ENCODE results near the gene USH2A.
"Not testable (repeated sequence)": the region's sequence is repeated elsewhere in the genome, so short reads cannot be mapped to it uniquely, and the experiment has no call there.

Gene USH2A

DNA sequence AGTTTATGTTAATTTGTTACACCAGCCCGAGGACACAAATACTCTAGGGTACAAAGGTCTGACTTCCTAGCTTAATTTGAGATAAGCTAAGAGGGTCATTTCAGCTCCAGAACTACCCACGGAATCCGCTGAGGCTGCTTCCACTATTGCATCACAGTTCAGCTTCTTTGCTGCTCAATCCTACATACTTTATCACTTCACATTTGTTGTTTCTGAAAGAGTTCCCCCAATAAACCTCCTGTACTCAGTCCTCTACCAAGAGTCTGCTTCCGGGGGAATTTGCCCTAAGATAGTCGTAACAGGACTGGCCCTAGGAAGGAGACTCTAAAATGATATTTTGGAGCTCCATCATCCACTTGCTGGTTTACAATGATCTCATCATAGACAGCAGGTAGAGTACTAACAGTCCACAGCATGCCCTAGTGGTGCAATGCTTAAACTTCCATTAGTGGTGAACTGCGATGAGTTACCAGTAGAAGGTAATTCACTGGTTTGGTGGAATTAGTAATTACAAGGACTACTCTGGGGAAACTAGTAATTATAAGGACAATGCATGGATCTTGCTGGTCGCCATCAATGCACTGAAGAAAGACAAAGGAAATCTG, 229.3 kb downstream of the USH2A start:
- no peak for DNase-seq (ENCODE audit: low read depth in 2 of 2)

DNA sequence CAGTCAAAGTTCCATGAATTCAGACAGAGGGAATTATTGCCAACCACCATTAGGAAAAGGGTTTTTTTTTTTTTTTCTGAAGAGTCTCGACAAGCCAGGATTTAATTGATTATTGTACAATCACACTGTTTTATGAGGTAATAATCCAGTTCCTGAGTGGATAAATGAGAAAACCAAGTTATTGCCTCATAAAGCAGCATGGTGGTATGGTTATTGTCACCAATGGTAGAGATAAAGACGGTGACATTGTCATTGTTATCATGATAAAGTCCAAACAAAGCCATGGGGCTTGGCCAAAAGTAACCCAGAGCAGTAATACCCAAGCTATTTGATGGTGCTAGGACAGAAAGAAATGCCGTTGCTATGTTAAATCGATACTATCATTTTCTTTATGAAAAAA, 232.8 kb downstream of the USH2A start:
- no peak for DNase-seq (ENCODE audit: low read depth in 2 of 2)

GRCh38 chr1:216186816-216187215, 236.4 kb downstream of the USH2A start:
- no peak for DNase-seq (ENCODE audit: low read depth in 2 of 2)

GRCh38 chr1:216186141-216186540, 237.1 kb downstream of the USH2A start:
- no peak for DNase-seq (ENCODE audit: low read depth in 2 of 2)

- DNase-seq (ENCODE audit: low read depth in 2 of 2): no peak
These were observed 239.0 kb downstream of the USH2A start for GRCh38 chr1:216184126-216184680.

GRCh38 chr1:216183454-216183853, 239.8 kb downstream of the USH2A start:
- no peak for DNase-seq (ENCODE audit: low read depth in 2 of 2)

GRCh38 chr1:216183007-216183406, 240.2 kb downstream of the USH2A start:
- DNase-seq (ENCODE audit: low read depth in 2 of 2): no peak

DNA sequence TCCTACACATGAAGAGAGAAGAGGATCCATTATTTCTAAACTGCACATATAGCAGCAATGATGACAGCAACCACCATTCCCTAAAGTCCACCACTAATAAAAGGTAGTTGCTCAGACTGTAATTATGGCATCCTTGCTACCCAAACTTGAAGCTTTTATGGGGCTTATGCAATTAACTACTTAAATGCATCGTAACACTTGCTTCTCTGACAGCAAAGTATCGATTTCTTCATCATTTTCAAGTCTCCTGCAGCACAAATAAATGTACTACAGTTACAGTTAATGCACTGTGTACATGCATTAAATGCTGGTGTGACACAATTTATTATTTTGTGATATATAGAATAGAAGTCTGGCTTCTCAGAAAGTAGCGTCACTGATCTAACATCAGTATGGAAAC, 241.7 kb downstream of the USH2A start:
- DNase-seq (ENCODE audit: low read depth in 2 of 2): no peak

- DNase-seq (ENCODE audit: low read depth in 2 of 2): no peak
These were observed 245.0 kb downstream of the USH2A start for GRCh38 chr1:216178281-216178680.

GRCh38 chr1:216176970-216177369, 246.3 kb downstream of the USH2A start:
- no peak for DNase-seq (ENCODE audit: low read depth in 2 of 2)

DNA sequence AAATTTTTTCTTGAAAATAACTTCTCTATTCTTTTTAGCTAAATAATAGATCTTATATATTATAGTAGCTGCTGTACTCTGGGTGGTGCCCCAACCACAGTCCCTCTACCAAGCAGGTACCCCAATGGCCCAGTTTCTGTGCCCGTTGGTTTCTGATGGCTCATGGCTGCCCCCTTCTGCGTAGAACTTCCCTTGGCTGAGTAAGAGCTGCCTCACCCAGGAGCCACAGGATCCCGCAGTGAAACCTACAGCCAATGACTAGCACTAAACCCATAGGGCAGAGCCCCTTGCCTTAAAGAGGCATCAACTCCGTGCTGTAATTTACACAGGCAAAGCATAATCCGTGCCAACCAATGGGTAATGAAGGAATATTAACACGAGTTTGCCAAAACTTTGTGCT, 247.5 kb downstream of the USH2A start:
- no peak for DNase-seq (ENCODE audit: low read depth in 2 of 2)

DNA sequence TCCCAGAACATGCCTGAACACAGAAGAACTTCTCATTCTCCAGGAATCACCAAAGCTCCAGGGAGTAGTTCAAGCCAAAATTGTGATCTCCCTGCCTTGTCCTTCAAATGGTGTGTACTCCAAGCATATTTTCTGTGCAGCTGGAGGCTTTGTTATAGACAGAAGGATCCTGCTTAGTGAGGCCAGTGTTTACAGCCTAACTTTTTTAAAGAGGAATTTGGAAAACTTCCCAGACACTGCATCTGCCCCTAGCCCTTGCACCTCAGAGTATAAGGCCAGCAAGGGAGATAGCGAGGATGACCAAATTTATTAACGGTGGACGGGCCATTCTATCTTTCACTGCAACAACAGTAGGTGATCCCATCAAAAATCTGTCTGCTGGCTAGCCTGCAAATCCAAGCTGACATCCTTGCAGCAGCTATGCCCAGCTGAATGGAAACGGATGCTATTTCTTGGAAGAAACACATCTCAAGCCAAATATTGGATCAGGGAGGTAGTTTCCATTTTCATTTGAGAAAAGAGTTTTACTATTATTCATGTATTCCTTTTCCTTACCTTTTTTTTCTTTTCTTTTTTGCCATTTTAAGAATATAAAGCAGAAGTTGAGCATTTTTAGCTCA, 249.8 kb downstream of the USH2A start:
- DNase-seq (ENCODE audit: low read depth in 2 of 2): no peak

- no peak for DNase-seq (ENCODE audit: low read depth in 2 of 2)
These were observed 253.9 kb downstream of the USH2A start for GRCh38 chr1:216169351-216169750.

GRCh38 chr1:216168546-216168945, 254.7 kb downstream of the USH2A start:
- no peak for DNase-seq (ENCODE audit: low read depth in 2 of 2)

GRCh38 chr1:216154063-216154462, 269.2 kb downstream of the USH2A start:
- no peak for DNase-seq (ENCODE audit: low read depth in 2 of 2)

GRCh38 chr1:216153130-216153529, 270.1 kb downstream of the USH2A start:
- no peak for DNase-seq (ENCODE audit: low read depth in 2 of 2)

DNA sequence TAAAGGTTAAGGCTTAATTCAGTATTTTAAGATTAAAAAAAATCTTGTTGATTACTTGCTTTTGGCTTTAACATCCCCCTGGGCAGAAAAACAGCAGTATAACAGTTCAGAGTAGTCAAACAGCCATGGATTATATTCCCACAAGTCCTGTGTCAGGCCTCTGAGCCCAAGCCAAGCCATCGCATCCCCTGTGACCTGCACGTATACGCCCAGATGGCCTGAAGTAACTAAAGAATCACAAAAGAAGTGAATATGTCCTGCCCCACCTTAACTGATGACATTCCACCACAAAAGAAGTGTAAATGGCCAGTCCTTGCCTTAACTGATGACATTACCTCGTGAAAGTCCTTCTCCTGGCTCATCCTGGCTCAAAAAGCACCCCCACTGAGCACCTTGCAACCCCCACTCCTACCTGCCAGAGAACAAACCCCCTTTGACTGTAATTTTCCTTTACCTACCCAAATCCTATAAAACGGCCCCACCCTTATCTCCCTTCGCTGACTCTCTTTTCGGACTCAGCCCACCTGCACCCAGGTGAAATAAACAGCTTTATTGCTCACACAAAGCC, 277.7 kb downstream of the USH2A start:
- DNase-seq (ENCODE audit: low read depth in 2 of 2): not testable (repeated sequence)

- DNase-seq (ENCODE audit: low read depth in 2 of 2): no peak
These were observed 278.4 kb downstream of the USH2A start for GRCh38 chr1:216144661-216145450.

GRCh38 chr1:216142921-216143320, 280.3 kb downstream of the USH2A start:
- DNase-seq (ENCODE audit: low read depth in 2 of 2): no peak

- no peak for DNase-seq (ENCODE audit: low read depth in 2 of 2)
These were observed 282.3 kb downstream of the USH2A start for GRCh38 chr1:216140730-216141524.

DNA sequence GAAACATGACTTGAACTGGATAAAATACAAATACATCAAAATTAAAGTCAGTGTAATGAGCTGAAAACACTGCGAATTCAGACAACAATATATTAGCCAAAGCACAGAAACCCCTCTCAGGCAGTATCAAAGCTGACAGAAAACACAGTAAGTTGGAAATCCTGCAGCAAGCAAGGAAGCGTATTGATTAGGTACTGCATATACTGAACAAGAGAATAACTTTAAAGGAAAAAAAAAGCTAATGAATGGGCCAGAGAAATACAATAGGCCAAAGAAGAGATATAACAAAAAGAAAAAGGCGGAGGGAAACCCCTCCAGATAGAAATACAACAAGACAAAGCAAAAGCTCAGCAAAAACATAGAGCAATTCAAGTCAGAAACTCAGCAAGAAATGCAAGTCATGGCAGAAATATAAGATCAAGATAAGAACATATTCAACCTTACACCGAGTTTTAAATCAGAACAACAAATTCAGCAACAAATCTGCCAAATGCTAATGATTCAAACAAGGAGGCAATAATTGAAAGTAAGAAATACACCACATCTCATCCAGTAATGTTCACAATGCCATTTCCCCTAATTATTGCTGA, 299.0 kb downstream of the USH2A start:
- no peak for DNase-seq (ENCODE audit: low read depth in 2 of 2)

Data from activated CD4-positive, alpha-beta T cell treated with anti-CD3 and anti-CD28 coated beads for 24 hours (primary cell).